HepG2 (cell line): ENCODE measurements around the gene KIAA1755. TPM values are rescaled to one million over a fixed set of nuclear protein-coding genes. Genes with fewer than 3 reads are reported as not detected.

Experiments used
- ATAC-seq: fragments of 200-7000 bp; cut with Tn5 transposase; 3 replicates; pipeline ENCODE4 v1.9.1; 2020; ENCODE audit warnings: mild to moderate bottlenecking, moderate library complexity
- BruUV-seq: library from RNA; stranded (reverse); fragments of 400-500 nt; replicated peaks from 2 replicates; lab custom pipeline; 2021; lab: Mats Ljungman, UMichigan
- CTCF ChIA-PET: fragments of 300-600 bp; formaldehyde crosslinking; extraction: SDS; loops from one replicate; lab custom pipeline; 2021; ENCODE audit warnings: low total read pairs, inconsistent platforms, low intra/inter-chr PET ratio; lab: Yijun Ruan, JAX
- POLR2A ChIA-PET: fragments of 350-600 bp; sonication (Branson Sonifier 250); formaldehyde crosslinking; loops from one replicate; lab custom pipeline; 2020; ENCODE audit warnings: antibody characterized with exemption, inconsistent platforms; lab: Yijun Ruan, JAX
- DNase-seq: peaks from one replicate; pipeline ENCODE4 v3.0.0-alpha.2; 2015; ENCODE audit warnings: low spot score
- FAIRE-seq: peaks from 3 replicates; lab custom pipeline; 2011; peaks lifted over from hg19 to GRCh38; lab: Jason Lieb, UNC
- H2AFZ ChIP-seq: one replicate; pipeline ENCODE4 v1.6.1; 2011; ENCODE audit warnings: low read length, inconsistent platforms
- H3K27ac ChIP-seq: fragments of 300-600 bp; 3 replicates; pipeline ENCODE4 v1.8.0; 2011; ENCODE audit warnings: mixed run types, mild to moderate bottlenecking, mixed read lengths, low read length, inconsistent platforms; ENCODE audit not compliant: insufficient read depth; ENCODE audit errors: extremely low read length
- H3K27me3 ChIP-seq, 2 experiments: fragments of 200-600 bp in 1 of 2; 2 replicates in 1 of 2; 3 replicates in 1 of 2; pipeline versions ENCODE4 v1.6.0 to v1.8.0; 2011; ENCODE audit warnings: low read length in 2 of 2, mild to moderate bottlenecking in 2 of 2, moderate library complexity in 2 of 2, inconsistent platforms in 1 of 2; ENCODE audit not compliant: insufficient read depth in 2 of 2, control insufficient read depth in 1 of 2
- H3K36me3 ChIP-seq, 2 experiments: fragments of 200-600 bp in 1 of 2; replicated peaks in 1 of 2; 2 replicates in 1 of 2; 3 replicates in 1 of 2; pipeline versions ENCODE4 v1.5.1 to v1.8.0; 2011; ENCODE audit warnings: low read length in 2 of 2, inconsistent platforms in 1 of 2; ENCODE audit not compliant: insufficient read depth in 2 of 2, control insufficient read depth in 1 of 2
- H3K4me1 ChIP-seq: 2 replicates; pipeline ENCODE4 v1.5.1; 2012; ENCODE audit warnings: low read length, inconsistent platforms; ENCODE audit not compliant: insufficient read depth
- H3K4me2 ChIP-seq: 2 replicates; pipeline ENCODE4 v1.6.0; 2011; ENCODE audit warnings: low read depth, low read length, inconsistent platforms
- H3K4me3 ChIP-seq, 3 experiments: fragments of 200-600 bp in 1 of 3; sonication (generic), shearing (Covaris generic) in 1 of 3; replicated peaks in 1 of 3; 2 replicates each; pipeline ENCODE4 v1.5.1; 2011 to 2016; ENCODE audit warnings: low read length in 3 of 3, inconsistent platforms in 2 of 3, low read depth in 2 of 3, mild to moderate bottlenecking in 2 of 3, control low read depth in 1 of 3, mixed read lengths in 1 of 3; ENCODE audit not compliant: insufficient read depth in 1 of 3
- H3K79me2 ChIP-seq: one replicate; pipeline ENCODE4 v1.6.1; 2011; ENCODE audit warnings: low read length, inconsistent platforms; ENCODE audit not compliant: insufficient read depth
- H3K9ac ChIP-seq: 2 replicates; pipeline ENCODE4 v1.6.0; 2011; ENCODE audit warnings: mild to moderate bottlenecking, low read depth, low read length, inconsistent platforms; ENCODE audit not compliant: insufficient read depth
- H3K9me3 ChIP-seq: 2 replicates; pipeline ENCODE4 v1.5.1; 2012; ENCODE audit warnings: mild to moderate bottlenecking, low read length
- H4K20me1 ChIP-seq: 2 replicates; pipeline ENCODE4 v1.6.0; 2011; ENCODE audit warnings: inconsistent platforms, mild to moderate bottlenecking, low read length, moderate library complexity; ENCODE audit not compliant: insufficient read depth
- ELK4 ChIP-seq: sonication (generic); formaldehyde crosslinking; IDR thresholded peaks from 2 replicates; pipeline ENCODE4 v1.9.0; 2021; ENCODE audit warnings: missing genetic modification reagents, borderline replicate concordance
- KAT2B ChIP-seq: fragments of 150-350 bp; IDR thresholded peaks from 2 replicates; pipeline ENCODE4 v1.6.1; 2014; ENCODE audit warnings: low read depth, low read length, borderline replicate concordance
- RARA ChIP-seq: IDR thresholded peaks from 2 replicates; pipeline ENCODE4 v1.6.1; 2016; ENCODE audit warnings: missing genetic modification reagents, missing compliant biosample characterization
- SAP130 ChIP-seq: IDR thresholded peaks from 2 replicates; pipeline ENCODE4 v1.6.1; 2016; ENCODE audit warnings: low read depth
- SP1 ChIP-seq, 2 experiments: fragments of 450-650 bp in 1 of 2; sonication (generic) in 1 of 2; formaldehyde crosslinking in 1 of 2; IDR thresholded peaks; 2 replicates each; pipeline versions ENCODE4 v1.4.0 to v1.6.1; 2016 to 2020; ENCODE audit warnings: missing genetic modification reagents in 1 of 2
- THAP8 ChIP-seq: sonication (generic); formaldehyde crosslinking; IDR thresholded peaks from 2 replicates; pipeline ENCODE4 v1.5.1; 2020; ENCODE audit warnings: missing genetic modification reagents, mild to moderate bottlenecking, borderline replicate concordance
- ZBTB44 ChIP-seq: sonication (generic); formaldehyde crosslinking; IDR thresholded peaks from 2 replicates; pipeline ENCODE4 v1.4.0; 2020; ENCODE audit warnings: missing genetic modification reagents
- ZBTB7A ChIP-seq: sonication (generic); formaldehyde crosslinking; IDR thresholded peaks from 2 replicates; pipeline ENCODE4 v1.8.0; 2022; ENCODE audit warnings: mild to moderate bottlenecking, missing genetic modification reagents
- ZSCAN31 ChIP-seq: sonication (generic); formaldehyde crosslinking; IDR thresholded peaks from 2 replicates; pipeline ENCODE4 v1.5.0; 2020; ENCODE audit warnings: low read depth, mild to moderate bottlenecking, missing genetic modification reagents
- WGBS: methylation state at CpG from one replicate; pipeline ENCODE4 v1.1.6; 2017; ENCODE audit warnings: low lambda C conversion rate; 5-methylcytosine and 5-hydroxymethylcytosine counted together
- in situ Hi-C: cut with HindIII; loops from 2 replicates; pipeline ENCODE4 v1.10.0; 2017; ENCODE audit warnings: low pct_unique_long_range_greater_than_20kb; ENCODE audit not compliant: extremely low pct_ligation_motif_present
- intact Hi-C: fragments of 100-400 bp; cut with micrococcal nuclease; formaldehyde crosslinking; loops from one replicate; pipeline ENCODE4 v1.10.0; 2022; ENCODE audit not compliant: unreplicated experiment
- polyA plus RNA-seq, 8 experiments: library from polyadenylated mRNA; depleted of rRNA in 3 of 8; stranded (reverse) in 7 of 8; unstranded in 1 of 8; fragments of >200 nt; fragmentation: Illumina TruSeq in 4 of 8; extraction: Trizol in 4 of 8; gene quantifications; 2 replicates each; pipeline versions ENCODE4 v1.2.1 to v1.2.3, GENCODE V29; 2011 to 2016; ENCODE audit warnings: low read depth in 4 of 8, missing spikeins in 1 of 8, mixed read lengths in 1 of 8; ENCODE audit not compliant: insufficient read depth in 1 of 8
- total RNA-seq, 5 experiments: library from RNA; depleted of rRNA; stranded (reverse); fragments of >200 nt; fragmentation: Illumina TruSeq; extraction: Trizol; gene quantifications; 2 replicates each; pipeline ENCODE4 v1.2.3, GENCODE V29; 2016; ENCODE audit warnings: low read depth in 1 of 5

KIAA1755 gene
- total and polyA plus RNA-seq, 2 of the 13 experiments (the other 11 are each of a cell fraction or from before 2014, with no cell fraction given), result 0.04 TPM; not detected in 1

DNA sequence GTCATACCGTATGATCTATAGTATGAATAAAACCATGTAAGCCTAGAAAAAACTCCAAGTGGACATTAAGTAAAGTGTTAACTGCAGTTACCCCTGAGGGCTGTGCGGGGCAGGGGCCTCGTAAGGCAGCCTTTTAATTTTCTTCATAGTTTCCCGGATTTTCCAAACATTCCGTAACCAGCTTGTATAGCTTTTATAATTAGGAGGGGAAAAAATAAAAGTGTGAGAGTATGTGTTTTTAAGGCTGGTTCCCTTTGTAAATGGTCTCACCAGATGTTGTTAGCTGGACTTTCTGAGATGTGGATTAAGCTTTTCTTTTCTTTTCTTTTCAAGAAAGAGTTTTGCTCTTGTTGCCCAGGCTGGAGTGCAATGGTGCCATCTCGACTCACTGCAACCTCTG is 7.0 kb downstream of the KIAA1755 start:
- H3K36me3 ChIP-seq, result no peaks in the 10 kb centered on the region
- FAIRE-seq (no peak), ATAC-seq (no peak), DNase-seq (no peak)
- no peak overlapping the region for H3K27ac ChIP-seq
- no peak for TF ChIP-seq SP1 (IDR thresholded peaks at IDR 0.05)
- no peak for TF ChIP-seq SP1 (CRISPR knock-in tag; IDR thresholded peaks at IDR 0.05)
- no peak for TF ChIP-seq ZBTB7A
- no peak for TF ChIP-seq ZSCAN31 (CRISPR knock-in tag)
- no peak for TF ChIP-seq SAP130
- no peak for TF ChIP-seq ELK4 (CRISPR knock-in tag)
- no peak for TF ChIP-seq ZBTB44 (CRISPR knock-in tag)
- TF ChIP-seq KAT2B, result no peak
- TF ChIP-seq THAP8 (CRISPR knock-in tag), result no peak
- no peak for TF ChIP-seq RARA (CRISPR knock-in tag)
- intact Hi-C loops, result no loop called here
- no peaks in the 10 kb centered on the region for H3K9me3 ChIP-seq
- H3K27me3 ChIP-seq, result peaks cover 0 to 12% of the 10 kb centered on the region in 2 experiments; a peak in 2 of 5 replicates
- H3K4me1 ChIP-seq, result no peaks in the 10 kb centered on the region
- H3K9ac ChIP-seq, result no peak overlapping the region
- H3K4me2 ChIP-seq, result no peak overlapping the region
- H3K79me2 ChIP-seq, result no peaks in the 10 kb centered on the region
- H4K20me1 ChIP-seq, result no peaks in the 10 kb centered on the region
- CTCF ChIA-PET, result no interaction called here
- in situ Hi-C loops, result no loop called here
- WGBS, result 56% methylated on average over 6 of the region's 6 CpGs
- H2AFZ ChIP-seq, result no peak overlapping the region
- no peak overlapping the region for H3K4me3 ChIP-seq
- BruUV-seq, result no TSS peak
- POLR2A ChIA-PET, result no interaction called here
